ENCODE results near the gene RIF1. TPM values are rescaled to one million over a fixed set of nuclear protein-coding genes. Genes with fewer than 3 reads are reported as not detected.

RIF1 gene
- total RNA-seq, 1 donor from 2014 or later: 56.8 TPM

DNA sequence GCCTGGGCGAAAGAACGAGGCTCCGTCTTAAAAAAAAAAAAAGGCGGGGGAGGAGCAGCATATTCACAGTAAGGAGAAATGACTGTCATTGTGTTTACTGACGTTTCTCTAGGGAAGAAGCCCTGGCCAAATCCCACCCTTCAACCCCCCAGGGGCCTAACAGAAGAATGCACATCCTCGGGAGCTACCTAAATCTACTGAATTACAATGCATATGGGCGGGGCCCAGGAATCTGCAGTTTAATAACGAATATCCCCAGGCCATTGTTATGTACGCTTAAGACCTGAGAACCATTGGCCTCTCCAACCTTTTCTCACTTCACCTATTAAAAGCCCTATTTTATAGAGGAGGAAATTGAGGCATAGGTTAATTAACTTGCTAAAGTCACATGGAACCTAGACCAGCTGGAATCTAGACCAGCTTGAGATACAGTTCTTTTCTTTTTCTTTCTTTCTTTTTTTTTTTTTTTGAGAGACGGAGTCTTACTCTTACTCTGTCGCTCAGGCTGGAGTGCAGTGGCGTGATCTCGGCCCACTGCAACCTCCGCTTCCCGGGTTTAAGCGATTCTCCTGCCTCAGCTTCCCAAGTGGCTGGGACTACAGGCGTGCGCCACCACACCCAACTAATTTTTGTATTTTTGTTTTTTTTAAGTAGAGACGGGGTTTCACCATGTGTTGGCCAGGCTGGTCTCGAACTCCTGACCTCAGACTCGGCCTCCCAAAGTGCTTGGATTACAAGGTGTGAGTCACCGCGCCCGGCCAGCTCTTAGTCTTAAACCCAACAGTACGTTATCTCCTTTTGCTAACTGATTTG is 708 bp upstream of the RIF1 start:
- intact Hi-C loops (cut with micrococcal nuclease): loop anchor here (1.0 to 2.0 kb wide), 7 partner anchors 28 to 1822 kb away; partner anchors contain the start of genes ARL5A, MMADHC, NMI and PRPF40A

DNA sequence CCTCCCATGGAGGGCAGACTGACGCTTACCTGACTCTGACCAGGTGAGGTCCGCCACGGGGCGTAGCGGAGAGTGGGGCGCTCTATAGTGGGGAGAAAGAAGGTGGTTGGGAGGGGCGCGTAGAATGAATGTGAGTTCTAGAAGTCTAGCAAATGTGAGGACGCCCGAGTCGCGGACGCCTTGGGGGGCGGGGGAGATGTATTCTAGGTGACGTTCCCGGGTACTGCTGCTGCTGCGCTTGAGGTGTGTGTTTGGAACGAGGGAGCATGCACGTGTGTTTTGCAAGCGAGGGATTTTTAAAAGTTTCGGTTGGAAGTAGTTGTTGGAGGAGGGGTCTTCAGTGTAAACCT is 758 bp downstream of the RIF1 start:
- intact Hi-C loops (cut with micrococcal nuclease): loop anchor here (1.0 kb wide), 2 partner anchors 13 to 149 kb away; partner anchors contain the start of gene RBM43

DNA sequence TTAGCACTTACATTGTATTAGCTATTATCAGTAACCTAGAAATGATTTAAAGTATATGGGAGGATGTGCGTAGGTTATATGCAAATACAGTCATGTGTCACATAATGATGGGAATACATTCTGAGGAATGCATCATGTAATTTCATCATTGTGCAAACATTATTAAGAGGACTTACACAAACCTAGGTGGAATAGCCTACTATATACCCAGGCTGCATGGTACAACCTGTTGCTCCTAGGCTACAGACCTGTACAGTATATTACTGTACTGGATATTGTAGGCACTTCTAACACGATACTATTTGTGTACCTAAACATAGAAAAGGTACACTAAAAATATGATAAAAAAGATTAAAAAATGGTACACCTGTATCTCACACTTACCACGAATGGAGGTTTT is 7.9 kb downstream of the RIF1 start:
- intact Hi-C loops (cut with micrococcal nuclease): no loop called here

DNA sequence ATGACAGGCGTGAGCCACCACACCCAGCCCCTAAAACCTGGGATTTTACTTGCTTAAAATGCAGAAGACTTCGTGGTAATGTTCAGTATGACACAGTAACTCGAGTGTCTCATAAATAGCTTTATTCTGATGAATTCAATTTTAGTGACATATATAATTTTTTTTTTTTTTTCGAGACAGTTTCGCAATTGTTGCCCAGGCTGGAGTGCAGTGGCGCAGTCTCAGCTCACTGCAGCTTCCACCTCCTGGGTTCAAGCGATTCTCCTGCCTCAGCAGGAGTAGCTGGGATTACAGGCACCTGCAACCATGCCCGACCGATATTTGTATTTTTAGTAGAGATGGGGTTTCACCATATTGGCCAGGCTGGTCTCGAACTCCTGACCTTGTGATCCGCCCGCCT is 12.0 kb downstream of the RIF1 start:
- intact Hi-C loops (cut with micrococcal nuclease): loop anchor here (5.0 kb wide), 2 partner anchors 196 to 406 kb away; partner anchors contain the start of gene ARL5A

DNA sequence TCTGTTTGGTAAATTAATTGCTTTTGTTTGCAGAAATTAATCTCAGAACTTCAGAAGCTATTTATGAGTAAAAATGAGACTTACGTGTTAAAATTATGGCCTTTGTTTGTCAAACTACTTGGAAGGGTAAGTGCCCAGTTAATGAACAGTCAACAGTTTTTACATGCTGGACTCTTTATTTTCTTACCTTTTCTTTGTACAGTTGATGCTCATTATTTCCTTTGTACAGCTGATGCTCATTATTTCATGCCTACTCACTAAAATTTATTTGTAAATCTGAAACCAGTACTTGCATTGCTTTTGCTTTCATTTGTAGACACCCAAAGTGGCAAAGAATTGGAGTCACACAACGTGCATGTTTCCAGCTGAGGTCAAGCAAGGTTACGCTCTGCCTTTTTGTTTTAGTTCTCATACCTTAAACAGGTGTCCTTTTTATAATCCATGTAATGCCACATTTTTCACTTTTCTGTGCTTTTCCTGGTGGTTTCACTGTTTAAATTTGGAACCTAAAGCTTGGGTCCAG is 13.3 kb downstream of the RIF1 start:
- intact Hi-C loops (cut with micrococcal nuclease): loop anchor here (1.0 to 5.0 kb wide), 5 partner anchors 13 to 404 kb away; partner anchors contain the start of genes ARL5A, NMI and RBM43

DNA sequence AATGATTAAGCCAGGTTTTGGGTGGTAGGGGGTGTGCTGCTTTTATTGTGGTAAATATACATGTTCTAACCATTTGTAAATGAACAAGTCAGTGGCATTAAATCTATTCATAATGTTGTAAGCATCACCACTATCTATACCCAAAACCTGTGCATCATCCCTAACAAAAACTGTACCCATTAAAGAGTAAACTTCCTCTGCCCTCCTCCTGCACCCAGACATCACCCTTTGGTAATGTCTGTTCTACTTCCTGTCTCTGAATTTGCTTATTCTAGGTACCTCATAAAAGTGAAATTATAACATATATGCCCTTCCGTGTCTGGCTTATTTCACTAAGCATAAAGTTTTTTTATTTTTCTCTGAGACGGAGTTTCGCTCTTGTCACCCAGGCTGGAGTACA is 14.1 kb downstream of the RIF1 start:
- intact Hi-C loops (cut with micrococcal nuclease): loop anchor here (1.0 to 5.0 kb wide), 5 partner anchors 13 to 404 kb away; partner anchors contain the start of genes ARL5A, NMI and RBM43

DNA sequence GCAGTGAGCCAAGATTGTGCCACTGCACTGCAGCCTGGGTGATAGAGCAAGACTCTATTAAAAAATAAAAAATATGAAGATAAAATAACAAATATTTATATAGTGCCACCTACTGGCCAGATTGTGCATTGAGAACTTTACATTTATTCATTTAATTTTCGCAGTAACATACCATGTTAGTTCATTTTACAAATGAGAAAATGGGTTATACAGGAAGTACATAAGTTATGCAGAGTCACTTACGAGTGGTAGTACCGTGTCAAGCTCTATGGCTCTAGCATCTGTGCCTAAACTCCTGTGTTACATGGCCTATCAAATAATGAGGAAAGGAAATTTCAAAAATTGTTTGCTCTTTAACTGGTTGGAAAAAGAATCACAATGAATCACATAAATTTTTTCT is 27.9 kb downstream of the RIF1 start:
- intact Hi-C loops (cut with micrococcal nuclease): loop anchor here (1.0 to 5.0 kb wide), 4 partner anchors 28 to 1840 kb away; partner anchors contain the start of genes NMI, RBM43 and RIF1

DNA sequence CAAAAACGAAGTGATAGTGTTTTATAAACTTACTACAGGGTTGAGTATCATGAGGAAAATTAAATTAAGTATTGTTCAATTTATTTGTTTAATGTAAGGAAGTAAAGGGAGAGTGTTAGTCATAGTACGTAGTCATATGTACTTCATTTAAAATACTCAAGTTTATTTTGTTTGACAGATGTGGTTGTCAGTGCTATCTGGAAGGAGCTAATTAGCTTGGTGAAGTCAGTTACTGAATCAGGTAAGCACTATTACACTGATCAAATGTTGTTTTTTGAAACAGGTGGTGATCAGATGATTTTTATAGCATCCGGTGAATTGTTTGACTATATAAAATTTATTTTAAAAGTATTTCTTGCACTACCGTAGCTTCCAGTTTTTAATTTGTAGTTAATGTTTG is 28.8 kb downstream of the RIF1 start:
- intact Hi-C loops (cut with micrococcal nuclease): loop anchor here (5.0 kb wide), 1 partner anchor 1841 kb away; no protein-coding TSS in a partner anchor

DNA sequence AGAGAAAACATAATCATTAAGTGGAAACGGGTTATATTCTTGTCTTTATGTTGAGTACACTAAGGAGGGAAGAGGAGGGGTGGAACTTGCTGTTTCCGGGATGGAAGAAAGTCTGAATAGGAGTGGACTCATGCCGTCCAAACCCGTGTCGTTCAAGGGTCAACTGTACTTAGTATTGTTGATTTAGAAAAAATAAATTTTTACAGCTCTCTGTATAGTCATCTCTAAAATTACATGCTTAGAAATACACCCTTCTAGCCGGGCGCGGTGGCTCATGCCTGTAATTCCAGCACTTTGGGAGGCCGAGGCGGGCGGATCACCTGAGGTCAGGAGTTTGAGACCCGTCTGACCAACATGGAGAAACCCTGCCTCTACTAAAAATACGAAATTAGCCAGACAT is 29.4 kb downstream of the RIF1 start:
- intact Hi-C loops (cut with micrococcal nuclease): loop anchor here (5.0 kb wide), 1 partner anchor 1842 kb away; no protein-coding TSS in a partner anchor

DNA sequence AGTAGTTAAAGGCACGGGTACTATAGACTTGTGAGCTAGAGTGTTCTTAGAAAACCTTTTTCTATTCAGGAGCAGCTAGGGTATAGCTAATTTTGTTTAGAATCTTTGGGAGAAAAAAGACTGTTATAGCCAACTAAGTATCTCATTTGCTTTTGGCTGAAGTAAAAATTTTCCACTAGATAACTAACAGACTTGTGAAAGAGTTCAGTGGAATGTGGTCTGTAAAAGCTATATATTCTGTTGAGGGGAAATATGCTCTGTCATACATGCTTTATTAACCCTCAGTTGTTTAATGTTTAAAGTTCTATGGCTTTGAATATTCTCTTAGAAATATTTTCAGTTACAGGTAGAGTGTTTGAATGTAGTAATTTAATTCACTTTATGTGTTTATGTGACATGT is 49.7 kb downstream of the RIF1 start:
- intact Hi-C loops (cut with micrococcal nuclease): loop anchor here (2.0 kb wide), 1 partner anchor 17 kb away; no protein-coding TSS in a partner anchor

DNA sequence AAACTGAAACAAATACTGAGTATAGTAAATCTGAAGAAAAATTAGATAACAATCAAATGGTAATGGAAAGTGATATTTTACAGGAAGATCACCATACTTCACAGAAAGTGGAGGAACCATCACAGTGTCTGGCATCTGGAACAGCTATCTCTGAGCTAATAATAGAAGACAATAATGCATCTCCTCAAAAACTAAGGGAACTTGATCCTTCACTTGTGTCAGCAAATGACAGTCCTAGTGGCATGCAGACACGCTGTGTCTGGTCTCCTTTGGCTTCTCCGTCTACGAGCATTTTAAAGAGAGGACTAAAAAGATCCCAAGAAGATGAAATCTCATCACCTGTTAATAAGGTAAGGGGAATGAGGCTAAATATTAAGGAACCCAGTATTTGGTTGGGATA is 56.1 kb downstream of the RIF1 start:
- intact Hi-C loops (cut with micrococcal nuclease): no loop called here

DNA sequence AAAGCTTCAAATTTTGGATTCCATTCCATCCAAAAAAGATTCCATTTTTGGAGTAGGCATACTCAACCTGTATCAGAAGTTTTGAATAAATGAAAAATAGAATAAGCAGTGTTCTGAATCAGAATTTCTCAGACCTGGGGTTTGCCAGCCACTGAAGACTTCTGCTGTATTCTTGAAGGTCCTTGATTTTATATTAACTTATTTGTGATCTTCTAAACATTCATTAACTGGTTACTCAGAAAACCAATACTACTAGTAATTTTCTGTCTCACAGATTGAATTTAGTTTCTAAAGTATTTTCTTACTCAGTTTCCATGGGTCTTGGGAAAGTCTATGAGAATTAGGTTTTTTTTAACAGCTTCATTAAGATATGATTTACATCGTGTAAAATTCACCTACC is 60.9 kb downstream of the RIF1 start:
- intact Hi-C loops (cut with micrococcal nuclease): no loop called here

DNA sequence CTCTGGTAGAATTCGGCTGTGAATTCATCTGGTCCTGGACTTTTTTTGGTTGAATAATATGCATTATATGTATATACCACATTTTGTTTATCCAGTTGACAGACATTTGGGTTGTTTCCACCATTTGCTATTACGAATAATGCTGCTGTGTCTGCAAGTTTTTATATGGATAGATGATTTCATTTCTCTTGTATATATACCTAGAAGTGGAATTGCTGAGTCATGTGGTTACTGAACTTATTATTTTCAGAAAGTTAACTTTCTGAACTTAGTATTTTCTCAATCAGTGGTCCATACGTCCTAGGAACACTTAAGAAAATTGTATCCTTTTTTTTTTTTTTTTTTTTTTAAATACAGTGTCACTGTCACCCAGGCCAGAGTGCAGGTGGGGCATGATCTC is 63.3 kb downstream of the RIF1 start:
- intact Hi-C loops (cut with micrococcal nuclease): no loop called here

DNA sequence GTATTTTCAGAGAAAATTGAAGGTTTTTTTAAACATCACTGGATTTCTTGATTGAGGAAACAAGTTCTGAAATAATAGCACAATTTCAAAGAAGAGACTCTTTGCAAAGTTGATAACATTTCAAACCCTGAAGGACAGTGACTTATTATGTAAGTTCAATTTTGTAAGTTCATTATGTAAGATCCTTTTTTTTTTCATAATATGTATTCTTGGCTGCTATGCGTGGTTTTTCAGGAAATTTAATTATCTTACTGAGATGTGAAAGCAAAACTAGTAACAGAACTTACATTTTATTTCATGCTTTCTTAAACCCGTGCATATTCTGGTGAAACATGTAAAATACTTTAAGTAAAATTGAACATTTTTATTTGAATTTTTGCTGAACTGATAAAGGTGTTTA is 65.4 kb downstream of the RIF1 start:
- intact Hi-C loops (cut with micrococcal nuclease): loop anchor here (2.0 kb wide), 2 partner anchors 14 to 550 kb away; no protein-coding TSS in a partner anchor

DNA sequence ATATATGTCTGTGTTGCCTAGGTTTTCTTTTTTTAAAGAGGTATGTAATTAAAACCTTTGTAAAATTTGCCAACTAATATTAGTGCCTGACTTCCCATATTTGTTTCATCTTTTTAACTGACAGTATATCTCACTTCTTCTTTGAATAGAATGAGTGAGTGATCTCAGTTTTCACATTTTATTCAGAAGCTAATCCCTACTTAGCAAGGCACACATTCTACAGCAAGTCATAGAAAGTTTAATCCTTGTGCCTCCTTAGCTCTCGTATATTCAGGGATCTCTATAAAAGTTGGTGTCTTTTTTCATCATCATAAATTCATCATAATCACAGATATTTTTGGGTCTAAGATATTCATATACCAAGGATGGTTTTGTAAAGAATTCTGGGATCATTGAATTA is 66.6 kb downstream of the RIF1 start:
- intact Hi-C loops (cut with micrococcal nuclease): no loop called here

DNA sequence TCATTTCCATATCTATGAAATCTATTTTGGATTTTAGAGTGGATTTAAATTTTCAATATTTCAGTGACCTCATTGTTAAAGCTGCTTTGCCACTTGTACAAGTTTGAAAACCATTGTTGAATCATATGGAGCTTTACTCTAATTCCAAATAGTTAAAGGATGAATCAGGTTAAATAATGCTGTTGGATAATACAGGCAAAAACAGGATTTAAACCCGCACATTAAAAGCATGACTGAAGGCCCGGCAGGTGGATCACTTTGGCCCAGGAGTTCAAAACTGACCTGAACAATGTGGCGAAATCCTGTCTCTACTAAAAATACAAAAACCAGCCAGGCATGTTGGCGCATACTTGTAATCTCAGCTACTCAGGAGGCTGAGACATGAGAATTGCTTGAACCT is 68.3 kb downstream of the RIF1 start:
- intact Hi-C loops (cut with micrococcal nuclease): no loop called here

DNA sequence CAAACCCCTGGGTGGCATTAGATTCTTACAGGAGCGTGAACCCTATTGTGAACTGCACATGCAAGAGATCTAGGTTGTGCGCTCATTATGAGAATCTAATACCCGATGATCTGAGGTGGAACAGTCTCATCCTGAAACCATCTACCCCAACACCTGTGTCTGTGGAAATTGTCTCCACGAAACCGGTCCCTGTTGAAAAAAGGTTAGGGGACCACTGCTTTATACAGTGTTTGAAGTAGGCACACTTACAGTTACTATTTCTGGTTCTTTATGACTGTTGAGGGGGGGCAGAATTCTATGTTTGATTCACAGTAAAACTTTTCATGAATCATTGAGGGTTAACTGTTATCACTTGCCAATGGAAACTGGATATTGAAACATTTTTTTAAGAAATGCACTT is 72.0 kb downstream of the RIF1 start:
- intact Hi-C loops (cut with micrococcal nuclease): no loop called here

DNA sequence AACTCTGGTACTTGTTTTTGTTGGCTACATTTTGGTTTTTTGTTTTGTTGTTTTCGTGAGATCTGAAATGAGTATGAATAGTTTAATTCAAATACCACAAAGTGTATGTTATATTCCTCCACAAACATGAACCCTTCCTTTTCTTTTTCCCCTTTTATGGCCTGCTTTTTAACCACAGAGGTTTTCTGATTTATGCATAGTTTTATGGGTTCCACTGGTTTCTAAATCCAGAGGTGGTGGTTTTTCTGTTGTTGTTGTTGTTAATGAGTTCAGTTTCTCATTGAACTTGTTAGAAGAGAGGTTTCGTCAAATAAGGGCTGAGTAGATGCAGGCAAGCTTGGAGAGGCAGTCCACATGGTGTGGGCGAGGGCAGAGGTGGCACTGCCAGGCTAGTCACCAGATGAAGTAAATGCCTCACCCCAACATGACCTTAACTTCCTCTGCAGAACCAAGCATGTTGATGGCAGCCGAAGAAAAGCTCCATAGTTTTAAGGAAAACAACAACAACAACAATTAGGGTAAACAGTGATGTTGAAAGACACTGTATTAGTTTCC is 72.5 kb downstream of the RIF1 start:
- intact Hi-C loops (cut with micrococcal nuclease): no loop called here

DNA sequence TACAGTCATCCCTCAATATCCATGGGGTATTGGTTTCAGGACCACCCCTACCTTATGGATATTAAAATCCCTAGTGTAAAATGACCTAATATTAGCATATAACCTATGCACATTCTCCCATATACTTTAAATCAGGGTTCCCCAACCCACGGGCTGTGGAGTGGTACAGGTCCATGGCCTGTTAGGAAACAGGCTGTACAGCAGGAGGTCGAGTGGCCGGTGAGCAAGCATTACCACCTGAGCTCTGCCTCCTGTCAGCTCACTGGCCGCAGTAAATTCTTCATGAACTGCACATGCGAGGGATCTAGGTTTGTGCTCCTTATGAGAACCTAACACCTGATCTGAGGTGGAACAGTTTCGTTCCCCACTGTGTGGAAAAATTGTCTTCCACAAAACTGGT is 73.8 kb downstream of the RIF1 start:
- intact Hi-C loops (cut with micrococcal nuclease): no loop called here

DNA sequence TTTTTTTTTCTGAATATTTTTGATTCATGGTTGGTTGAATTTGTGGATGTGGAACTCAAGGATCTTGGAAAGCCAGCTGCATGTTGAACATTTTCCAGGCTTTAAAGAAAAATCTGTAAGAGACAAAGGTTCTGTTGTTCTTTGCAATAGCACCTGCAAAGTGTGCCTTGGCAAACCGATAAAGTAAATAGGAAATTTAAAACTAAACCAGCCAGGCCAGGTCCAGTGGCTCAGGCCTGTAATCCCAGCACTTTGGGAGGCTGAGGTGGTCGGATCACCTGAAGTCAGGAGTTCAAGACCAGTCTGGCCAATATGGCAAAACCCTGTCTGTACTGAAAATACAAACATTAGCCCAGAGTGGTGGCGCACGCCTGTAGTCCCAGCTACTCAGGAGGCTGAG is 74.4 kb downstream of the RIF1 start:
- intact Hi-C loops (cut with micrococcal nuclease): no loop called here

DNA sequence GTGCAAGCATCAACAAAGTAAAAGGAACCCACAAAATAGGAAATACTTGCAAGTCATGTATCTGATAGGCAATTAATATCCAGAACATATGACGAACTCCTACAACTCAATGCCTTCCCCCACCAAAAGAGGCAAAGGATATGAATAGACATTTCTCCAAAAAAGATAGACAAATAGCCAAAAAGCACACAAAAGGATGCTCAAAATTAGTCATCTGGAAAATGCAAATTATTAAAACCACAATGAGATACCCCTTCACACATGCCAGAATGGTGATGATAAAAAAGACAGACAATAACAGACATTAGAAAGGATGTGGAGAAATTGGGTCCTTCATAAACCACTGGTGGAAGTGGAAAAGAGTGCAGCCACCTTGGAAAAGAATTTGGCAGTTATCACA is 76.4 kb downstream of the RIF1 start:
- intact Hi-C loops (cut with micrococcal nuclease): no loop called here

DNA sequence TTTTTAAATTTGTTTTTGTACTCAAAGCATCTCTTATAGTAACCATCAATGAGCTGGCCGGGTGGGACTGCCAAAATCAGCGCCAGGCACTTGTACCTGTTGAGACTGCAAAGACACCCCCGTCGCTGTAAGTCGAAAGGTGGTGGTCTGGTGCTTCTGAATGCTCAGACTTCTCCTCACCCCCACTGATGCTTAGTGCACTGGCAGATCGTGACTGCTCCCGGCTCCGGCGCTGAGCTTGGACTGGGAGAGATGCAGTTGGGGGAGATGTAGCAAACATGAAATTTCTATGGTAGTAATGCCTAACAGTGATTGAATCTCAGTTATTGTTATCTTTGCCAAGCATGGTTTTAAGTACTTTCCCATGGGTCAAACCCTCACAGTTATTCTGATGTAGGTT is 80.6 kb downstream of the RIF1 start:
- intact Hi-C loops (cut with micrococcal nuclease): no loop called here

Measured in T-helper 1 cell treated with Interleukin-12 subunit alpha and Interleukin-12 subunit beta and Interleukin-4 antibody, amounts not matched to agents 30 ng/mL and 1 ng/mL, for 36 hours (primary cell).